GM21381 (cell line): ENCODE data around the gene ABI3BP.

Experiments used
- ATAC-seq: cut with Tn5 transposase; IDR thresholded peaks from one replicate; pipeline ENCODE4 v1.9.1; 2021; ENCODE audit warnings: mild to moderate bottlenecking, moderate library complexity; ENCODE audit not compliant: unreplicated experiment

Gene ABI3BP

GRCh38 chr3:100838157-100838556, 155.1 kb downstream of the ABI3BP start:
- no peak for ATAC-seq

- ATAC-seq = no peak
Observed at GRCh38 chr3:100836661-100837060, 156.6 kb downstream of the ABI3BP start.

GRCh38 chr3:100834332-100834731, 158.9 kb downstream of the ABI3BP start:
- no peak for ATAC-seq

- no peak for ATAC-seq
Observed at GRCh38 chr3:100833483-100833882, 159.7 kb downstream of the ABI3BP start.

GRCh38 chr3:100831629-100832028, 161.6 kb downstream of the ABI3BP start:
- no peak for ATAC-seq

GRCh38 chr3:100830931-100831330, 162.3 kb downstream of the ABI3BP start:
- no peak for ATAC-seq

- no peak for ATAC-seq
Observed at GRCh38 chr3:100825574-100825973, 167.6 kb downstream of the ABI3BP start.

- no peak for ATAC-seq
Observed at GRCh38 chr3:100815583-100815982, 177.6 kb downstream of the ABI3BP start.

- ATAC-seq = no peak
Observed at GRCh38 chr3:100813828-100814227, 179.4 kb downstream of the ABI3BP start.

GRCh38 chr3:100811779-100812507, 181.3 kb downstream of the ABI3BP start:
- ATAC-seq = no peak

- no peak for ATAC-seq
Observed at GRCh38 chr3:100810671-100811070, 182.6 kb downstream of the ABI3BP start.

- ATAC-seq = no peak
Observed at GRCh38 chr3:100804631-100805030, 188.6 kb downstream of the ABI3BP start.

- ATAC-seq = no peak
Observed at GRCh38 chr3:100803711-100804110, 189.5 kb downstream of the ABI3BP start.

GRCh38 chr3:100802126-100802525, 191.1 kb downstream of the ABI3BP start:
- no peak for ATAC-seq

- ATAC-seq = no peak
Observed at GRCh38 chr3:100798012-100798411, 195.2 kb downstream of the ABI3BP start.

- no peak for ATAC-seq
Observed at GRCh38 chr3:100796556-100796955, 196.7 kb downstream of the ABI3BP start.

- ATAC-seq = no peak
Observed at GRCh38 chr3:100789579-100789978, 203.6 kb downstream of the ABI3BP start.

GRCh38 chr3:100783619-100784018, 209.6 kb downstream of the ABI3BP start:
- ATAC-seq = no peak

- no peak for ATAC-seq
Observed at GRCh38 chr3:100782906-100783305, 210.3 kb downstream of the ABI3BP start.

GRCh38 chr3:100782348-100782747, 210.9 kb downstream of the ABI3BP start:
- ATAC-seq = no peak

- ATAC-seq = no peak
Observed at GRCh38 chr3:100781301-100781700, 211.9 kb downstream of the ABI3BP start.

- no peak for ATAC-seq
Observed at GRCh38 chr3:100780071-100780622, 213.1 kb downstream of the ABI3BP start.

- no peak for ATAC-seq
Observed at GRCh38 chr3:100779480-100779879, 213.7 kb downstream of the ABI3BP start.
